K562 (cell line): ENCODE measurements around the gene TBL1XR1. TPM values are rescaled to one million over a fixed set of nuclear protein-coding genes. Genes with fewer than 3 reads are reported as not detected.

Experiments
- ATAC-seq: fragments of 200-7000 bp; cut with Tn5 transposase; 3 replicates; pipeline ENCODE4 v1.9.1; 2020; ENCODE audit warnings: moderate library complexity
- BruUV-seq: library from RNA; stranded (reverse); fragments of 400-500 nt; replicated peaks from 2 replicates; lab custom pipeline; 2021; lab: Mats Ljungman, UMichigan
- CTCF ChIA-PET: fragments of 300-600 bp; formaldehyde crosslinking; extraction: SDS; loops from one replicate; lab custom pipeline; 2021; ENCODE audit warnings: low intra/inter-chr PET ratio; lab: Yijun Ruan, JAX
- POLR2A ChIA-PET: fragments of 300-600, 350-650 bp; sonication (Branson Sonifier 250); formaldehyde crosslinking; extraction: SDS; loops from one replicate; lab custom pipeline; 2021; ENCODE audit warnings: antibody characterized with exemption, inconsistent platforms; lab: Yijun Ruan, JAX
- DNase-seq, 4 experiments: peaks; one replicate each; pipeline versions ENCODE4 v3.0.0 to v3.0.0-alpha.2; 2011 to 2018; ENCODE audit warnings: low spot score in 3 of 4, mixed read lengths in 3 of 4; ENCODE audit errors: extremely low read depth in 1 of 4
- FAIRE-seq: peaks from 2 replicates; lab custom pipeline; 2011; peaks lifted over from hg19 to GRCh38; lab: Jason Lieb, UNC
- H2AFZ ChIP-seq: 2 replicates; pipeline ENCODE4 v1.6.0; 2011; ENCODE audit warnings: low read depth, low read length, control low read depth, inconsistent platforms
- H3K27ac ChIP-seq: fragments of 200-600 bp; 3 replicates; pipeline ENCODE4 v1.8.0; 2011; ENCODE audit warnings: low read depth, mild to moderate bottlenecking, control low read depth, inconsistent platforms, low read length, moderate library complexity, mixed read lengths; ENCODE audit errors: extremely low read depth
- H3K27me3 ChIP-seq, 2 experiments: fragments of 300-600 bp in 1 of 2; 2 replicates in 1 of 2; 3 replicates in 1 of 2; pipeline versions ENCODE4 v1.6.0 to v1.8.0; 2011; ENCODE audit warnings: inconsistent platforms in 2 of 2, low read length in 2 of 2, mild to moderate bottlenecking in 1 of 2, mixed read lengths in 1 of 2, moderate library complexity in 1 of 2; ENCODE audit not compliant: control insufficient read depth in 2 of 2, insufficient read depth in 2 of 2
- H3K36me3 ChIP-seq: fragments of 300-600 bp; 3 replicates; pipeline ENCODE4 v1.8.0; 2011; ENCODE audit warnings: mild to moderate bottlenecking, low read length, inconsistent platforms; ENCODE audit not compliant: control insufficient read depth, insufficient read depth
- H3K4me1 ChIP-seq, 2 experiments: fragments of 200-600 bp in 1 of 2; replicated peaks in 1 of 2; 2 replicates in 1 of 2; 3 replicates in 1 of 2; pipeline versions ENCODE4 v1.5.1 to v1.8.0; 2011; ENCODE audit warnings: inconsistent platforms in 2 of 2, low read length in 2 of 2, mild to moderate bottlenecking in 1 of 2, mixed read lengths in 1 of 2, moderate library complexity in 1 of 2; ENCODE audit not compliant: control insufficient read depth in 2 of 2, insufficient read depth in 2 of 2
- H3K4me2 ChIP-seq: 2 replicates; pipeline ENCODE4 v1.6.1; 2011; ENCODE audit warnings: low read length, control low read depth, inconsistent platforms, mixed read lengths; ENCODE audit not compliant: insufficient read depth
- H3K4me3 ChIP-seq: fragments of 200-600 bp; sonication (generic), shearing (Covaris generic); 2 replicates; pipeline ENCODE4 v1.5.1; 2016; ENCODE audit warnings: control low read depth, inconsistent platforms
- H3K79me2 ChIP-seq: fragments of 200-600 bp; 3 replicates; pipeline ENCODE4 v1.8.0; 2011; ENCODE audit warnings: low read length, inconsistent platforms; ENCODE audit not compliant: control insufficient read depth, insufficient read depth
- H3K9ac ChIP-seq, 2 experiments: 2 replicates each; pipeline versions ENCODE4 v1.6.0 to v1.6.1; 2011; ENCODE audit warnings: low read depth in 2 of 2, low read length in 2 of 2, control low read depth in 1 of 2, inconsistent platforms in 1 of 2, mild to moderate bottlenecking in 1 of 2, mixed read lengths in 1 of 2; ENCODE audit not compliant: insufficient read depth in 1 of 2
- H3K9me1 ChIP-seq: one replicate; pipeline ENCODE4 v1.6.0; 2011; ENCODE audit warnings: inconsistent platforms, mild to moderate bottlenecking, low read length, moderate library complexity; ENCODE audit not compliant: control insufficient read depth, insufficient read depth
- H3K9me3 ChIP-seq: replicated peaks from 2 replicates; pipeline ENCODE4 v1.5.1; 2011; ENCODE audit warnings: low read depth, low read length, inconsistent platforms; ENCODE audit not compliant: control insufficient read depth, insufficient read depth
- H4K20me1 ChIP-seq: replicated peaks from 2 replicates; pipeline ENCODE4 v1.6.1; 2011; ENCODE audit warnings: low read length, inconsistent platforms, mixed read lengths; ENCODE audit not compliant: control insufficient read depth, insufficient read depth
- ARHGAP35 ChIP-seq: fragments of 450-650 bp; IDR thresholded peaks from 2 replicates; pipeline ENCODE4 v1.6.1; 2018; ENCODE audit not compliant: partially characterized antibody
- CHD1 ChIP-seq: fragments of 200-600 bp; sonication (generic); IDR thresholded peaks from one replicate; pipeline ENCODE4 v1.6.1; 2012; ENCODE audit warnings: mild to moderate bottlenecking, moderate library complexity, low read length, inconsistent platforms
- CHD4 ChIP-seq: fragments of 200-600 bp; sonication (generic); IDR thresholded peaks from 3 replicates; pipeline ENCODE4 v1.6.1; 2012; ENCODE audit warnings: low read depth, mild to moderate bottlenecking, mixed read lengths, low read length, inconsistent platforms; ENCODE audit not compliant: insufficient read depth, insufficient replicate concordance, poor library complexity, severe bottlenecking
- DPF2 ChIP-seq: fragments of 450-650 bp; IDR thresholded peaks from 2 replicates; pipeline ENCODE4 v1.6.1; 2016
- EHMT2 ChIP-seq: fragments of 450-650 bp; IDR thresholded peaks from 2 replicates; pipeline ENCODE4 v1.6.1; 2018; ENCODE audit warnings: antibody characterized with exemption
- FOXK2 ChIP-seq, 2 experiments: fragments of 450-650 bp; IDR thresholded peaks in 1 of 2; conservative IDR thresholded peaks in 1 of 2; 2 replicates each; pipeline ENCODE4 v1.6.1; 2016; ENCODE audit warnings: low read depth in 2 of 2, mild to moderate bottlenecking in 1 of 2
- ILK ChIP-seq: fragments of 450-650 bp; IDR thresholded peaks from 2 replicates; pipeline ENCODE4 v1.6.1; 2016; ENCODE audit warnings: missing genetic modification characterization, low read depth, mild to moderate bottlenecking, missing compliant biosample characterization, moderate library complexity, borderline replicate concordance
- KDM2B ChIP-seq: fragments of 250-450 bp; sonication (Bioruptor Pico); IDR thresholded peaks from 2 replicates; pipeline ENCODE4 v1.8.0; 2021; ENCODE audit warnings: mild to moderate bottlenecking, moderate library complexity
- PCBP1 ChIP-seq: fragments of 200-400 bp; formaldehyde crosslinking; IDR thresholded peaks from 2 replicates; pipeline ENCODE4 v1.6.1; 2018; ENCODE audit warnings: mild to moderate bottlenecking, low read depth, low read length; ENCODE audit not compliant: poor library complexity, severe bottlenecking
- POLR2AphosphoS5 ChIP-seq: IDR thresholded peaks from 2 replicates; pipeline ENCODE4 v1.6.1; 2011; ENCODE audit warnings: mild to moderate bottlenecking, low read depth, low read length, moderate library complexity; ENCODE audit not compliant: control insufficient read depth, insufficient read depth
- PPARD ChIP-seq: fragments of 250-450 bp; sonication (Bioruptor Pico); IDR thresholded peaks from 2 replicates; pipeline ENCODE4 v1.8.0; 2022; ENCODE audit warnings: inconsistent platforms, mild to moderate bottlenecking, moderate library complexity
- PTTG1 ChIP-seq: fragments of 450-650 bp; IDR thresholded peaks from 2 replicates; pipeline ENCODE4 v1.6.1; 2016; ENCODE audit warnings: low read depth, mild to moderate bottlenecking, missing genetic modification characterization, missing compliant biosample characterization
- RBM17 ChIP-seq: fragments of 200-400 bp; formaldehyde crosslinking; IDR thresholded peaks from 2 replicates; pipeline ENCODE4 v1.6.1; 2017; ENCODE audit warnings: low read depth, mild to moderate bottlenecking, low read length, borderline replicate concordance
- SETDB1 ChIP-seq: IDR thresholded peaks from one replicate; pipeline ENCODE4 v1.6.1; 2012; ENCODE audit warnings: low read length, control low read depth, inconsistent platforms
- SLC30A9 ChIP-seq: fragments of 250-450 bp; sonication (Bioruptor Pico); IDR thresholded peaks from 2 replicates; pipeline ENCODE4 v1.8.0; 2022; ENCODE audit warnings: mild to moderate bottlenecking, moderate library complexity
- SMAD4 ChIP-seq: fragments of 250-450 bp; sonication (Bioruptor Pico); conservative IDR thresholded peaks from 2 replicates; pipeline ENCODE4 v1.8.0; 2021; ENCODE audit warnings: inconsistent platforms, mild to moderate bottlenecking, moderate library complexity
- SMARCB1 ChIP-seq: IDR thresholded peaks from 2 replicates; pipeline ENCODE4 v1.6.1; 2011; ENCODE audit warnings: improper control_type of control experiment, low read depth; ENCODE audit not compliant: insufficient read length
- STAG1 ChIP-seq: sonication (generic); formaldehyde crosslinking; IDR thresholded peaks from 2 replicates; pipeline ENCODE4 v1.5.0; 2020; ENCODE audit warnings: missing genetic modification reagents, borderline replicate concordance
- TCF15 ChIP-seq: fragments of 250-450 bp; sonication (Bioruptor Pico); IDR thresholded peaks from 2 replicates; pipeline ENCODE4 v1.8.0; 2022; ENCODE audit warnings: moderate library complexity, mild to moderate bottlenecking, inconsistent platforms
- U2AF1 ChIP-seq: fragments of 200-400 bp; formaldehyde crosslinking; optimal IDR thresholded peaks from 2 replicates; pipeline ENCODE3; 2017; ENCODE audit warnings: mild to moderate bottlenecking, low read depth, low read length, moderate library complexity
- ZNF263 ChIP-seq: sonication (generic); formaldehyde crosslinking; IDR thresholded peaks from 2 replicates; pipeline ENCODE4 v1.8.0; 2022; ENCODE audit warnings: mild to moderate bottlenecking, missing genetic modification reagents, borderline replicate concordance
- ZNF655 ChIP-seq: fragments of 250-450 bp; sonication (Bioruptor Pico); IDR thresholded peaks from 2 replicates; pipeline ENCODE4 v1.5.0; 2021
- ZSCAN32 ChIP-seq: fragments of 450-650 bp; formaldehyde crosslinking; IDR thresholded peaks from 2 replicates; pipeline ENCODE4 v1.4.0; 2020; ENCODE audit warnings: mild to moderate bottlenecking, moderate library complexity
- WGBS: fragments of 100-300 bp; shearing (Covaris generic); methylation state at CpG from one replicate; pipeline ENCODE4 v1.1.6; 2016; ENCODE audit warnings: low coverage, mixed read lengths; ENCODE audit not compliant: insufficient coverage; ENCODE audit errors: missing lambda C conversion rate; 5-methylcytosine and 5-hydroxymethylcytosine counted together
- in situ Hi-C: fragments of 300-500 bp; cut with MboI; formaldehyde crosslinking; loops from 4 replicates; pipeline ENCODE4 v1.15.0; 2018; ENCODE audit warnings: inconsistent platforms, mixed read lengths
- intact Hi-C: fragments of 100-400 bp; cut with micrococcal nuclease; formaldehyde crosslinking; loops from 2 replicates; pipeline ENCODE4 v1.14.2; 2022
- polyA plus RNA-seq, 8 experiments: library from polyadenylated mRNA; depleted of rRNA in 4 of 8; stranded (reverse) in 5 of 8; unstranded in 3 of 8; fragments of >200 nt; fragmentation: Nextera tagmentation in 2 of 8; fragmentation: Illumina TruSeq in 1 of 8; extraction: Ambion mirVana in 2 of 8; extraction: Trizol in 1 of 8; gene quantifications; 2 replicates each; pipeline versions ENCODE4 v1.2.1 to v1.2.3, GENCODE V29; 2011 to 2014; ENCODE audit warnings: inconsistent platforms in 1 of 8, missing spikeins in 1 of 8
- total RNA-seq, 7 experiments: library from RNA; depleted of rRNA in 6 of 7; stranded (reverse); fragments of >200 nt in 6 of 7; fragmentation: Illumina TruSeq in 2 of 7; extraction: Trizol in 2 of 7; gene quantifications; 2 replicates each; pipeline versions ENCODE4 v1.2.1 to v1.2.3, GENCODE V29; 2011 to 2021; ENCODE audit warnings: low replicate concordance in 1 of 7

TBL1XR1 gene
- total and polyA plus RNA-seq, 9 of the 15 experiments (the other 6 are each of a cell fraction or from before 2014, with no cell fraction given), result 19.6 to 171 (median 83.3) TPM

- H3K4me1 ChIP-seq, result peaks cover 27 to 29% of the 10 kb centered on the region in 2 experiments; a peak in 4 of 5 replicates
- peaks cover 100% of the 10 kb centered on the region for H3K79me2 ChIP-seq
- no TSS peak for BruUV-seq
- peaks cover 5% of the 10 kb centered on the region; the same call in 2 of the 3 replicates for H3K36me3 ChIP-seq
- peaks cover 12% of the 10 kb centered on the region for H4K20me1 ChIP-seq
- CTCF ChIA-PET, result no interaction called here
- FAIRE-seq, result peak; percentile 67
- intact Hi-C loops (loop anchor here (5.0 kb wide), 1 partner anchor 210 kb away; no protein-coding TSS in a partner anchor), in situ Hi-C loops (no loop called here)
- no peak overlapping the region for H3K4me3 ChIP-seq
- H3K9me3 ChIP-seq, result no peaks in the 10 kb centered on the region
- H3K27ac ChIP-seq, result peak overlapping the region; percentile 46; the same call in 2 of the 3 replicates
- peaks cover 4% of the 10 kb centered on the region for H3K9me1 ChIP-seq
- peak; percentile 40 to 52 (median 48) for DNase-seq
- peak overlapping the region in 1 of 2 experiments; percentile 16; a peak in 1 of 4 replicates for H3K9ac ChIP-seq
- H3K4me2 ChIP-seq, result no peak overlapping the region; the same call in 1 of the 2 replicates
- H3K27me3 ChIP-seq, result no peaks in the 10 kb centered on the region
- POLR2A ChIA-PET, result interaction anchor here (0.6 to 1.1 kb wide), 4 partner anchors 7 to 36 kb away, joined by 3 to 4 read pairs (median 3); no protein-coding TSS in a partner anchor
- H2AFZ ChIP-seq, result no peak overlapping the region
- peak; percentile 60 for ATAC-seq
- 0% methylated on average over 1 of the region's 1 CpG for WGBS
- TF ChIP-seq PCBP1, result no peak
- TF ChIP-seq PPARD (CRISPR knock-in tag), result no peak
- TF ChIP-seq ZNF655 (CRISPR knock-in tag), result no peak
- no peak for TF ChIP-seq U2AF1
- TF ChIP-seq ARHGAP35, result no peak
- TF ChIP-seq EHMT2, result 0 out of 2 replicates have a peak, but pooled peaks have one; percentile 33
- no peak for TF ChIP-seq POLR2AphosphoS5
- TF ChIP-seq FOXK2 (conservative IDR thresholded peaks at IDR 0.05 in 1 of 2, IDR thresholded peaks at IDR 0.05 in 1 of 2; ENCODE audit: low read depth in 2 of 2), result peak in 1 of 2 experiments; percentile 51; a peak in 2 of 4 replicates
- TF ChIP-seq ZNF263 (CRISPR knock-in tag), result no peak
- no peak for TF ChIP-seq SETDB1
- no peak for TF ChIP-seq PTTG1 (tag)
- no peak for TF ChIP-seq TCF15 (CRISPR knock-in tag)
- no peak for TF ChIP-seq CHD1
- no peak for TF ChIP-seq SMARCB1
- TF ChIP-seq ZSCAN32 (CRISPR knock-in tag), result no peak
- no peak for TF ChIP-seq SMAD4 (CRISPR knock-in tag)
- no peak for TF ChIP-seq STAG1 (CRISPR knock-in tag)
- no peak for TF ChIP-seq SLC30A9
- TF ChIP-seq ILK (tag), result no peak
- no peak for TF ChIP-seq RBM17
- TF ChIP-seq DPF2, result peak; percentile 70
- TF ChIP-seq KDM2B (CRISPR knock-in tag), result no peak
- no peak for TF ChIP-seq CHD4
Observed at GRCh38 chr3:177147790-177148189, 49.5 kb downstream of the TBL1XR1 start.
